Effector memory CD4-positive, alpha-beta T cell (primary cell): ENCODE measurements around the gene C11orf21.

Source experiments
- DNase-seq, 3 donors: peaks; one replicate each; pipeline ENCODE4 v3.0.0-alpha.2; 2020
- H3K27ac ChIP-seq: 2 replicates; pipeline ENCODE4 v1.7.0; 2013; ENCODE audit warnings: mild to moderate bottlenecking, low read length, moderate library complexity; ENCODE audit not compliant: insufficient read depth, poor library complexity, severe bottlenecking
- H3K27me3 ChIP-seq: replicated peaks from 2 replicates; pipeline ENCODE4 v1.7.0; 2013; ENCODE audit warnings: mild to moderate bottlenecking, low read length; ENCODE audit not compliant: insufficient read depth, control insufficient read depth, poor library complexity, severe bottlenecking
- H3K36me3 ChIP-seq: 2 replicates; pipeline ENCODE4 v1.7.0; 2013; ENCODE audit warnings: mild to moderate bottlenecking, low read length, moderate library complexity; ENCODE audit not compliant: control insufficient read depth, insufficient read depth
- H3K4me1 ChIP-seq: 2 replicates; pipeline ENCODE4 v1.7.0; 2013; ENCODE audit warnings: low read length, mild to moderate bottlenecking; ENCODE audit not compliant: control insufficient read depth, insufficient read depth, poor library complexity, severe bottlenecking
- H3K4me3 ChIP-seq: 2 replicates; pipeline ENCODE4 v1.7.0; 2013; ENCODE audit warnings: low read length, low read depth, mild to moderate bottlenecking; ENCODE audit not compliant: insufficient read depth, poor library complexity, severe bottlenecking
- H3K9me3 ChIP-seq: 2 replicates; pipeline ENCODE4 v1.7.0; 2013; ENCODE audit warnings: mild to moderate bottlenecking, low read length, moderate library complexity; ENCODE audit not compliant: control insufficient read depth

Gene C11orf21

GRCh38 chr11:2297623-2298030, 4.1 kb downstream of the C11orf21 start:
- H3K27ac ChIP-seq, result no peak overlapping the region
- H3K36me3 ChIP-seq, result peaks cover 24% of the 10 kb centered on the region

GRCh38 chr11:2296913-2297622, 4.7 kb downstream of the C11orf21 start:
- Histone ChIP-seq H3K9me3 (no peaks in the 10 kb centered on the region), H3K36me3 (peaks cover 24% of the 10 kb centered on the region), H3K27ac (no peak overlapping the region), H3K4me3 (no peak overlapping the region), H3K4me1 (peaks cover 28% of the 10 kb centered on the region), H3K27me3 (no peaks in the 10 kb centered on the region)
- no peak for DNase-seq

More at GRCh38 chr11:2297623-2298030, 4.1 kb downstream of the C11orf21 start:
- Histone ChIP-seq H3K27me3 (no peaks in the 10 kb centered on the region), H3K9me3 (no peaks in the 10 kb centered on the region), H3K4me1 (peaks cover 33% of the 10 kb centered on the region), H3K4me3 (no peak overlapping the region)
- no peak for DNase-seq

- Histone ChIP-seq H3K4me1 (peaks cover 19% of the 10 kb centered on the region), H3K27ac (no peak overlapping the region), H3K36me3 (peaks cover 24% of the 10 kb centered on the region), H3K9me3 (no peaks in the 10 kb centered on the region), H3K27me3 (no peaks in the 10 kb centered on the region), H3K4me3 (no peak overlapping the region)
- no peak for DNase-seq
These were observed 5.5 kb downstream of the C11orf21 start for GRCh38 chr11:2295971-2296912.

- Histone ChIP-seq H3K27ac (peak overlapping the region; percentile 3), H3K4me3 (no peak overlapping the region), H3K36me3 (peaks cover 24% of the 10 kb centered on the region), H3K4me1 (peaks cover 9% of the 10 kb centered on the region), H3K9me3 (no peaks in the 10 kb centered on the region), H3K27me3 (no peaks in the 10 kb centered on the region)
- no peak for DNase-seq
These were observed 6.8 kb downstream of the C11orf21 start for GRCh38 chr11:2294926-2295290.

DNA sequence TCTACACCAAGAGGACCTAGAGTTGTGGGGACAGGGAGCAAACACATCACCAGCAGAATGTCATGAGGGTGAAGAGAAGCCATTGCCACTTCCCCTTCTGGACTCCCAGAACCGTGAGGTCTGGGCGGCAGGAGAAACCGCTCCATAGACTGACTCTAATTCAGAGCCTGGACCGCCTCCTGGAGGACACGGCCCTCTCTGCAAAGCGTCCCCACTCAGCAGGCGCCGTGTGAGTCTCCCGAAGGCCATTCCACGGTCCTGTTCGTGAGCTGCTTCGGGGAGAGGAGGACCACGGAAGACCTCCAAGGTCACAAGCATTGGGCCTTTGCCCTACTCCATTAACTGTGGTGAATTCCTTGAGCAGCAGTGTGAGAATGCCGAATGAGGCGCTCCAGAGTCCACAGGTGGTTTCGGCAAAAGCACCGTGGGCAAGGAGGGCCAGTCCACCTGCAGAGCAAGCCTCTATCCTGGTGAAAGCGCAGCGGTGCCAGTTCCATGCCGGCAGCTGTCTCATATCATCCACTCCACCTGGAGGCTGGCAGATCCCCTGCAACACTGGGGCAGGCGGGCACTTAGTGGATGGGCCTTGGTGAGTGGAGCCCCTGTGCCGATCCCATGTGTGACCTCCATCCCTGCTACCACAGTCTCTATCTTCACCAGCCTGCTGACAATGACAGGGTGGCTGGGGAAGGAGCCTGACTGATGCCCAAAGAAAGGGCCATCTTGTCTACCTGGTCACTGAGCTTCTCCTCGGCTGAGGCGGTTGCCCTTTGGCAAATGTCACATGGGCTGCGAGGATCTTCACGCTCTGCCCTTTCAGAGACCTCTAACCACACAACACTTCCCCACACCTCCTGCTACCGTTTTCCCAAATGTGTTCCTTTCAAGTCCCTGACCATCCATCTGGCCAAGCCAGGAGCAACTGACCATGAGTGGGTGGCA, 7.5 kb downstream of the C11orf21 start:
- H3K27ac ChIP-seq, result peak overlapping the region; percentile 3
- no peaks in the 10 kb centered on the region for H3K9me3 ChIP-seq
- DNase-seq, result no peak
- H3K4me1 ChIP-seq, result peaks cover 3% of the 10 kb centered on the region
- H3K27me3 ChIP-seq, result no peaks in the 10 kb centered on the region
- no peak overlapping the region for H3K4me3 ChIP-seq
- H3K36me3 ChIP-seq, result peaks cover 24% of the 10 kb centered on the region

DNA sequence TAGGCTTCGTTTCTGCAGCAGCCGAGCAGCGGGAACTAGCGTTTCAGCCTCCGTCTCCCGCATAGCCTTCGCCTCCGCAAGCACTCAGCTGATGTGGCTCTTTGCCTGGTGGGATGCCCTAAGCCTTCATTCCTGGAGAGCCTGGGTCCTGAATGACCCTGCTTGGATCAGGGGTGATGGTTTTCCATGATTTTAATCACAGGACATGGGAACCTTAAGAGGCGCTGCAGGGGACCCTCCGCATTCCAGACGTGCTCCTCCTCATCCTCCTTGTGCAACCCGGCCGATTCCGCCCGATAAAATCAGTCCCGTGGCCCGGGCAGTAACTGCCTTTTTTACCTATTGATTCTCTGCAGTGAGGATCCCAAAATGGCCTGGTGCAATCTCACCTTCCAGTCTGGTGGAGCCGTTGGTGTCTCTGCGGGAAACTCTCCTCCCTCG, 8.2 kb downstream of the C11orf21 start:
- no peak overlapping the region for H3K27ac ChIP-seq
- H3K4me3 ChIP-seq, result no peak overlapping the region
- H3K9me3 ChIP-seq, result no peaks in the 10 kb centered on the region
- H3K36me3 ChIP-seq, result peaks cover 17% of the 10 kb centered on the region
- DNase-seq, result no peak
- no peaks in the 10 kb centered on the region for H3K27me3 ChIP-seq
- H3K4me1 ChIP-seq, result no peaks in the 10 kb centered on the region

GRCh38 chr11:2290351-2290841, 11.3 kb downstream of the C11orf21 start:
- Histone ChIP-seq H3K36me3 (no peaks in the 10 kb centered on the region), H3K27ac (no peak overlapping the region), H3K4me1 (no peaks in the 10 kb centered on the region), H3K9me3 (no peaks in the 10 kb centered on the region), H3K4me3 (no peak overlapping the region), H3K27me3 (no peaks in the 10 kb centered on the region)
- DNase-seq, result no peak

DNA sequence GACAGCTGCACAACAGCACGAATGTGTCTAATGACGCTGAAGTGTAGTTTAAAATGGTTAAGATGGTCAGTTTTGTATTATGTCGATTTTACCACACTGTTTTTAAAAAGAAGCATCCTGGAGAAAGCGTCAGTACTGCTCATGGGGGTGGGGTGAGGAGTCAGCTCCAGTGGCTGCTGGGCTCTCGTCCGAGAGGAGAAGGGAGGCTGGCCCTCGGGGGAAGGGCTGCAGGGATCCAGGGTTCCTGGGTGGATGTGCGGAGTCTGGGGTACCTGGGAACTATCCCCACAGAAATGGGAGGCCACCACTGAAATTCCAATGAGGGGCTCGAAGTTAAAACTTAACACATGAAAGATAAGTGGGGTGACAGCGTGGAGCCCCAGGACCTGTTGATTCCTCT, 11.9 kb downstream of the C11orf21 start:
- Histone ChIP-seq H3K36me3 (no peaks in the 10 kb centered on the region), H3K27me3 (no peaks in the 10 kb centered on the region), H3K27ac (no peak overlapping the region), H3K9me3 (no peaks in the 10 kb centered on the region), H3K4me1 (no peaks in the 10 kb centered on the region), H3K4me3 (no peak overlapping the region)
- DNase-seq, result no peak

- Histone ChIP-seq H3K27ac (no peak overlapping the region), H3K27me3 (no peaks in the 10 kb centered on the region), H3K9me3 (no peaks in the 10 kb centered on the region), H3K36me3 (no peaks in the 10 kb centered on the region), H3K4me3 (no peak overlapping the region), H3K4me1 (no peaks in the 10 kb centered on the region)
- no peak for DNase-seq
These were observed 12.4 kb downstream of the C11orf21 start for GRCh38 chr11:2289350-2289749.
